H1 (cell line): ENCODE results near the gene PCNX1.

Experiments
- BRCA1 ChIP-seq: IDR thresholded peaks from 2 replicates; pipeline ENCODE4 v1.6.1; 2012; ENCODE audit warnings: low read depth, low read length, improper control_type of control experiment
- CHD2 ChIP-seq: IDR thresholded peaks from 2 replicates; pipeline ENCODE4 v1.6.1; 2012; ENCODE audit warnings: low read length, improper control_type of control experiment
- EZH2 ChIP-seq: fragments of 200-600 bp; sonication (generic); IDR thresholded peaks from 2 replicates; pipeline ENCODE4 v1.7.1; 2012; ENCODE audit warnings: low read depth, mild to moderate bottlenecking, moderate library complexity, low read length, inconsistent platforms; ENCODE audit not compliant: severe bottlenecking
- TF ChIP-seq, protein P1 (sequence below), 3 experiments: IDR thresholded peaks; 1 replicate in 2 of 3; 2 replicates in 1 of 3; pipeline versions ENCODE4 v1.5.1 to v1.6.1; 2011; ENCODE audit warnings: low read length in 3 of 3, mild to moderate bottlenecking in 3 of 3, inconsistent platforms in 2 of 3, low read depth in 1 of 3, moderate library complexity in 1 of 3; ENCODE audit not compliant: insufficient read depth in 1 of 3; ENCODE audit errors: control extremely low read depth in 1 of 3
- TF ChIP-seq, protein P2 (sequence below): fragments of 300-600 bp; sonication (generic); IDR thresholded peaks from 2 replicates; pipeline ENCODE4 v1.7.1; 2012; ENCODE audit warnings: low read length, moderate library complexity, mild to moderate bottlenecking, inconsistent platforms; ENCODE audit not compliant: insufficient replicate concordance

- TF ChIP-seq EZH2 (no peak), CHD2 (no peak), BRCA1 (no peak)
- TF ChIP-seq, protein P1, sequence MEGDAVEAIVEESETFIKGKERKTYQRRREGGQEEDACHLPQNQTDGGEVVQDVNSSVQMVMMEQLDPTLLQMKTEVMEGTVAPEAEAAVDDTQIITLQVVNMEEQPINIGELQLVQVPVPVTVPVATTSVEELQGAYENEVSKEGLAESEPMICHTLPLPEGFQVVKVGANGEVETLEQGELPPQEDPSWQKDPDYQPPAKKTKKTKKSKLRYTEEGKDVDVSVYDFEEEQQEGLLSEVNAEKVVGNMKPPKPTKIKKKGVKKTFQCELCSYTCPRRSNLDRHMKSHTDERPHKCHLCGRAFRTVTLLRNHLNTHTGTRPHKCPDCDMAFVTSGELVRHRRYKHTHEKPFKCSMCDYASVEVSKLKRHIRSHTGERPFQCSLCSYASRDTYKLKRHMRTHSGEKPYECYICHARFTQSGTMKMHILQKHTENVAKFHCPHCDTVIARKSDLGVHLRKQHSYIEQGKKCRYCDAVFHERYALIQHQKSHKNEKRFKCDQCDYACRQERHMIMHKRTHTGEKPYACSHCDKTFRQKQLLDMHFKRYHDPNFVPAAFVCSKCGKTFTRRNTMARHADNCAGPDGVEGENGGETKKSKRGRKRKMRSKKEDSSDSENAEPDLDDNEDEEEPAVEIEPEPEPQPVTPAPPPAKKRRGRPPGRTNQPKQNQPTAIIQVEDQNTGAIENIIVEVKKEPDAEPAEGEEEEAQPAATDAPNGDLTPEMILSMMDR (IDR thresholded peaks at IDR 0.05; ENCODE audit: control extremely low read depth in 1 of 3, insufficient read depth in 1 of 3, low read depth in 1 of 3, low read length in 3 of 3), result no peak
- TF ChIP-seq, protein P2, sequence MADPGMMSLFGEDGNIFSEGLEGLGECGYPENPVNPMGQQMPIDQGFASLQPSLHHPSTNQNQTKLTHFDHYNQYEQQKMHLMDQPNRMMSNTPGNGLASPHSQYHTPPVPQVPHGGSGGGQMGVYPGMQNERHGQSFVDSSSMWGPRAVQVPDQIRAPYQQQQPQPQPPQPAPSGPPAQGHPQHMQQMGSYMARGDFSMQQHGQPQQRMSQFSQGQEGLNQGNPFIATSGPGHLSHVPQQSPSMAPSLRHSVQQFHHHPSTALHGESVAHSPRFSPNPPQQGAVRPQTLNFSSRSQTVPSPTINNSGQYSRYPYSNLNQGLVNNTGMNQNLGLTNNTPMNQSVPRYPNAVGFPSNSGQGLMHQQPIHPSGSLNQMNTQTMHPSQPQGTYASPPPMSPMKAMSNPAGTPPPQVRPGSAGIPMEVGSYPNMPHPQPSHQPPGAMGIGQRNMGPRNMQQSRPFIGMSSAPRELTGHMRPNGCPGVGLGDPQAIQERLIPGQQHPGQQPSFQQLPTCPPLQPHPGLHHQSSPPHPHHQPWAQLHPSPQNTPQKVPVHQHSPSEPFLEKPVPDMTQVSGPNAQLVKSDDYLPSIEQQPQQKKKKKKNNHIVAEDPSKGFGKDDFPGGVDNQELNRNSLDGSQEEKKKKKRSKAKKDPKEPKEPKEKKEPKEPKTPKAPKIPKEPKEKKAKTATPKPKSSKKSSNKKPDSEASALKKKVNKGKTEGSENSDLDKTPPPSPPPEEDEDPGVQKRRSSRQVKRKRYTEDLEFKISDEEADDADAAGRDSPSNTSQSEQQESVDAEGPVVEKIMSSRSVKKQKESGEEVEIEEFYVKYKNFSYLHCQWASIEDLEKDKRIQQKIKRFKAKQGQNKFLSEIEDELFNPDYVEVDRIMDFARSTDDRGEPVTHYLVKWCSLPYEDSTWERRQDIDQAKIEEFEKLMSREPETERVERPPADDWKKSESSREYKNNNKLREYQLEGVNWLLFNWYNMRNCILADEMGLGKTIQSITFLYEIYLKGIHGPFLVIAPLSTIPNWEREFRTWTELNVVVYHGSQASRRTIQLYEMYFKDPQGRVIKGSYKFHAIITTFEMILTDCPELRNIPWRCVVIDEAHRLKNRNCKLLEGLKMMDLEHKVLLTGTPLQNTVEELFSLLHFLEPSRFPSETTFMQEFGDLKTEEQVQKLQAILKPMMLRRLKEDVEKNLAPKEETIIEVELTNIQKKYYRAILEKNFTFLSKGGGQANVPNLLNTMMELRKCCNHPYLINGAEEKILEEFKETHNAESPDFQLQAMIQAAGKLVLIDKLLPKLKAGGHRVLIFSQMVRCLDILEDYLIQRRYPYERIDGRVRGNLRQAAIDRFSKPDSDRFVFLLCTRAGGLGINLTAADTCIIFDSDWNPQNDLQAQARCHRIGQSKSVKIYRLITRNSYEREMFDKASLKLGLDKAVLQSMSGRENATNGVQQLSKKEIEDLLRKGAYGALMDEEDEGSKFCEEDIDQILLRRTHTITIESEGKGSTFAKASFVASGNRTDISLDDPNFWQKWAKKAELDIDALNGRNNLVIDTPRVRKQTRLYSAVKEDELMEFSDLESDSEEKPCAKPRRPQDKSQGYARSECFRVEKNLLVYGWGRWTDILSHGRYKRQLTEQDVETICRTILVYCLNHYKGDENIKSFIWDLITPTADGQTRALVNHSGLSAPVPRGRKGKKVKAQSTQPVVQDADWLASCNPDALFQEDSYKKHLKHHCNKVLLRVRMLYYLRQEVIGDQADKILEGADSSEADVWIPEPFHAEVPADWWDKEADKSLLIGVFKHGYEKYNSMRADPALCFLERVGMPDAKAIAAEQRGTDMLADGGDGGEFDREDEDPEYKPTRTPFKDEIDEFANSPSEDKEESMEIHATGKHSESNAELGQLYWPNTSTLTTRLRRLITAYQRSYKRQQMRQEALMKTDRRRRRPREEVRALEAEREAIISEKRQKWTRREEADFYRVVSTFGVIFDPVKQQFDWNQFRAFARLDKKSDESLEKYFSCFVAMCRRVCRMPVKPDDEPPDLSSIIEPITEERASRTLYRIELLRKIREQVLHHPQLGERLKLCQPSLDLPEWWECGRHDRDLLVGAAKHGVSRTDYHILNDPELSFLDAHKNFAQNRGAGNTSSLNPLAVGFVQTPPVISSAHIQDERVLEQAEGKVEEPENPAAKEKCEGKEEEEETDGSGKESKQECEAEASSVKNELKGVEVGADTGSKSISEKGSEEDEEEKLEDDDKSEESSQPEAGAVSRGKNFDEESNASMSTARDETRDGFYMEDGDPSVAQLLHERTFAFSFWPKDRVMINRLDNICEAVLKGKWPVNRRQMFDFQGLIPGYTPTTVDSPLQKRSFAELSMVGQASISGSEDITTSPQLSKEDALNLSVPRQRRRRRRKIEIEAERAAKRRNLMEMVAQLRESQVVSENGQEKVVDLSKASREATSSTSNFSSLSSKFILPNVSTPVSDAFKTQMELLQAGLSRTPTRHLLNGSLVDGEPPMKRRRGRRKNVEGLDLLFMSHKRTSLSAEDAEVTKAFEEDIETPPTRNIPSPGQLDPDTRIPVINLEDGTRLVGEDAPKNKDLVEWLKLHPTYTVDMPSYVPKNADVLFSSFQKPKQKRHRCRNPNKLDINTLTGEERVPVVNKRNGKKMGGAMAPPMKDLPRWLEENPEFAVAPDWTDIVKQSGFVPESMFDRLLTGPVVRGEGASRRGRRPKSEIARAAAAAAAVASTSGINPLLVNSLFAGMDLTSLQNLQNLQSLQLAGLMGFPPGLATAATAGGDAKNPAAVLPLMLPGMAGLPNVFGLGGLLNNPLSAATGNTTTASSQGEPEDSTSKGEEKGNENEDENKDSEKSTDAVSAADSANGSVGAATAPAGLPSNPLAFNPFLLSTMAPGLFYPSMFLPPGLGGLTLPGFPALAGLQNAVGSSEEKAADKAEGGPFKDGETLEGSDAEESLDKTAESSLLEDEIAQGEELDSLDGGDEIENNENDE, result no peak
Observed at GRCh38 chr14:71001742-71002141, 94.5 kb downstream of the PCNX1 start.
